HCT116 (cell line): ENCODE results near the gene MRPS23.

Experiments used
- CTCF ChIP-seq, 3 experiments: fragments of 200-600 bp in 1 of 3; sonication (generic) in 1 of 3; IDR thresholded peaks in 2 of 3; conservative IDR thresholded peaks in 1 of 3; 2 replicates each; pipeline ENCODE4 v1.5.1; 2012 to 2017; ENCODE audit warnings: low read depth in 2 of 3, low read length in 2 of 3, antibody characterized with exemption in 1 of 3, borderline replicate concordance in 1 of 3, control low read depth in 1 of 3, mild to moderate bottlenecking in 1 of 3, mixed read lengths in 1 of 3, mixed run types in 1 of 3, moderate library complexity in 1 of 3; ENCODE audit not compliant: insufficient read depth in 1 of 3
- EZH2 ChIP-seq: fragments of 200-600 bp; sonication (generic); IDR thresholded peaks from 2 replicates; pipeline ENCODE4 v1.6.1; 2017; ENCODE audit warnings: antibody characterized with exemption, mixed run types
- MAX ChIP-seq: IDR thresholded peaks from 2 replicates; pipeline ENCODE4 v1.6.1; 2012
- POLR2A ChIP-seq: IDR thresholded peaks from 2 replicates; pipeline ENCODE4 v1.7.0; 2011; ENCODE audit warnings: borderline replicate concordance; ENCODE audit not compliant: insufficient read depth, insufficient read length; ENCODE audit errors: extremely low read depth
- POLR2AphosphoS5 ChIP-seq: IDR thresholded peaks from 2 replicates; pipeline ENCODE4 v1.6.1; 2011; ENCODE audit warnings: mild to moderate bottlenecking, low read depth, low read length, moderate library complexity
- RAD21 ChIP-seq: IDR thresholded peaks from 2 replicates; pipeline ENCODE4 v1.6.1; 2012; ENCODE audit warnings: low read depth, mild to moderate bottlenecking
- REST ChIP-seq: IDR thresholded peaks from 2 replicates; pipeline ENCODE4 v1.6.1; 2012; ENCODE audit warnings: low read depth
- SP1 ChIP-seq: IDR thresholded peaks from 2 replicates; pipeline ENCODE4 v1.6.1; 2012; ENCODE audit warnings: low read depth

- no peak for TF ChIP-seq MAX
- no peak for TF ChIP-seq CTCF (IDR thresholded peaks at IDR 0.05 in 2 of 3, conservative IDR thresholded peaks at IDR 0.05 in 1 of 3; ENCODE audit: borderline replicate concordance in 1 of 3, insufficient read depth in 1 of 3, low read depth in 2 of 3, low read length in 2 of 3)
- TF ChIP-seq POLR2AphosphoS5, result no peak
- no peak for TF ChIP-seq EZH2
- TF ChIP-seq POLR2A, result no peak
- TF ChIP-seq REST, result no peak
- no peak for TF ChIP-seq RAD21
- no peak for TF ChIP-seq SP1
These were observed 49.5 kb upstream of the MRPS23 start for GRCh38 chr17:57899391-57899790.
